K562 (cell line): ENCODE results near the gene NMNAT3. TPM values are rescaled to one million over a fixed set of nuclear protein-coding genes. Genes with fewer than 3 reads are reported as not detected.
A peak's percentile ranks its signal among the peaks of the same experiment; 100 is the strongest.

Experiments used
- ATAC-seq: fragments of 200-7000 bp; cut with Tn5 transposase; 3 replicates; pipeline ENCODE4 v1.9.1; 2020; ENCODE audit warnings: moderate library complexity
- BruUV-seq: library from RNA; stranded (reverse); fragments of 400-500 nt; replicated peaks from 2 replicates; lab custom pipeline; 2021; lab: Mats Ljungman, UMichigan
- CTCF ChIA-PET: fragments of 300-600 bp; formaldehyde crosslinking; extraction: SDS; loops from one replicate; lab custom pipeline; 2021; ENCODE audit warnings: low intra/inter-chr PET ratio; lab: Yijun Ruan, JAX
- POLR2A ChIA-PET: fragments of 300-600, 350-650 bp; sonication (Branson Sonifier 250); formaldehyde crosslinking; extraction: SDS; loops from one replicate; lab custom pipeline; 2021; ENCODE audit warnings: antibody characterized with exemption, inconsistent platforms; lab: Yijun Ruan, JAX
- DNase-seq, 4 experiments: peaks; one replicate each; pipeline versions ENCODE4 v3.0.0 to v3.0.0-alpha.2; 2011 to 2018; ENCODE audit warnings: low spot score in 3 of 4, mixed read lengths in 3 of 4; ENCODE audit errors: extremely low read depth in 1 of 4
- FAIRE-seq: peaks from 2 replicates; lab custom pipeline; 2011; peaks lifted over from hg19 to GRCh38; lab: Jason Lieb, UNC
- H2AFZ ChIP-seq: 2 replicates; pipeline ENCODE4 v1.6.0; 2011; ENCODE audit warnings: low read depth, low read length, control low read depth, inconsistent platforms
- H3K27ac ChIP-seq: fragments of 200-600 bp; 3 replicates; pipeline ENCODE4 v1.8.0; 2011; ENCODE audit warnings: low read depth, mild to moderate bottlenecking, control low read depth, inconsistent platforms, low read length, moderate library complexity, mixed read lengths; ENCODE audit errors: extremely low read depth
- H3K27me3 ChIP-seq, 2 experiments: fragments of 300-600 bp in 1 of 2; 2 replicates in 1 of 2; 3 replicates in 1 of 2; pipeline versions ENCODE4 v1.6.0 to v1.8.0; 2011; ENCODE audit warnings: inconsistent platforms in 2 of 2, low read length in 2 of 2, mild to moderate bottlenecking in 1 of 2, mixed read lengths in 1 of 2, moderate library complexity in 1 of 2; ENCODE audit not compliant: control insufficient read depth in 2 of 2, insufficient read depth in 2 of 2
- H3K36me3 ChIP-seq: fragments of 300-600 bp; 3 replicates; pipeline ENCODE4 v1.8.0; 2011; ENCODE audit warnings: mild to moderate bottlenecking, low read length, inconsistent platforms; ENCODE audit not compliant: control insufficient read depth, insufficient read depth
- H3K4me1 ChIP-seq, 2 experiments: fragments of 200-600 bp in 1 of 2; replicated peaks in 1 of 2; 2 replicates in 1 of 2; 3 replicates in 1 of 2; pipeline versions ENCODE4 v1.5.1 to v1.8.0; 2011; ENCODE audit warnings: inconsistent platforms in 2 of 2, low read length in 2 of 2, mild to moderate bottlenecking in 1 of 2, mixed read lengths in 1 of 2, moderate library complexity in 1 of 2; ENCODE audit not compliant: control insufficient read depth in 2 of 2, insufficient read depth in 2 of 2
- H3K4me2 ChIP-seq: 2 replicates; pipeline ENCODE4 v1.6.1; 2011; ENCODE audit warnings: low read length, control low read depth, inconsistent platforms, mixed read lengths; ENCODE audit not compliant: insufficient read depth
- H3K4me3 ChIP-seq: fragments of 200-600 bp; sonication (generic), shearing (Covaris generic); 2 replicates; pipeline ENCODE4 v1.5.1; 2016; ENCODE audit warnings: control low read depth, inconsistent platforms
- H3K79me2 ChIP-seq: fragments of 200-600 bp; 3 replicates; pipeline ENCODE4 v1.8.0; 2011; ENCODE audit warnings: low read length, inconsistent platforms; ENCODE audit not compliant: control insufficient read depth, insufficient read depth
- H3K9ac ChIP-seq, 2 experiments: 2 replicates each; pipeline versions ENCODE4 v1.6.0 to v1.6.1; 2011; ENCODE audit warnings: low read depth in 2 of 2, low read length in 2 of 2, control low read depth in 1 of 2, inconsistent platforms in 1 of 2, mild to moderate bottlenecking in 1 of 2, mixed read lengths in 1 of 2; ENCODE audit not compliant: insufficient read depth in 1 of 2
- H3K9me1 ChIP-seq: one replicate; pipeline ENCODE4 v1.6.0; 2011; ENCODE audit warnings: inconsistent platforms, mild to moderate bottlenecking, low read length, moderate library complexity; ENCODE audit not compliant: control insufficient read depth, insufficient read depth
- H3K9me3 ChIP-seq: replicated peaks from 2 replicates; pipeline ENCODE4 v1.5.1; 2011; ENCODE audit warnings: low read depth, low read length, inconsistent platforms; ENCODE audit not compliant: control insufficient read depth, insufficient read depth
- H4K20me1 ChIP-seq: replicated peaks from 2 replicates; pipeline ENCODE4 v1.6.1; 2011; ENCODE audit warnings: low read length, inconsistent platforms, mixed read lengths; ENCODE audit not compliant: control insufficient read depth, insufficient read depth
- BHLHE40 ChIP-seq: IDR thresholded peaks from 2 replicates; pipeline ENCODE4 v1.6.1; 2011; ENCODE audit warnings: low read length, improper control_type of control experiment
- BRD9 ChIP-seq: fragments of 450-650 bp; IDR thresholded peaks from 2 replicates; pipeline ENCODE4 v1.6.1; 2018; ENCODE audit warnings: low read depth; ENCODE audit not compliant: partially characterized antibody
- CBFA2T2 ChIP-seq: fragments of 450-650 bp; conservative IDR thresholded peaks from 2 replicates; pipeline ENCODE4 v1.6.1; 2017; ENCODE audit warnings: mild to moderate bottlenecking
- CBFA2T3 ChIP-seq: fragments of 450-650 bp; IDR thresholded peaks from 2 replicates; pipeline ENCODE4 v1.6.1; 2017
- FUS ChIP-seq: fragments of 200-400 bp; formaldehyde crosslinking; optimal IDR thresholded peaks from 2 replicates; pipeline ENCODE3; 2017; ENCODE audit warnings: low read depth, low read length
- HNRNPUL1 ChIP-seq: fragments of 200-400 bp; formaldehyde crosslinking; IDR thresholded peaks from 2 replicates; pipeline ENCODE4 v1.6.1; 2017; ENCODE audit warnings: low read length
- MXI1 ChIP-seq: IDR thresholded peaks from 2 replicates; pipeline ENCODE4 v1.6.1; 2011; ENCODE audit warnings: low read depth, mild to moderate bottlenecking, improper control_type of control experiment, low read length
- POLR2AphosphoS5 ChIP-seq: IDR thresholded peaks from 2 replicates; pipeline ENCODE4 v1.6.1; 2011; ENCODE audit warnings: mild to moderate bottlenecking, low read depth, low read length, moderate library complexity; ENCODE audit not compliant: control insufficient read depth, insufficient read depth
- SNRNP70 ChIP-seq: fragments of 200-400 bp; formaldehyde crosslinking; optimal IDR thresholded peaks from 2 replicates; pipeline ENCODE3; 2017; ENCODE audit warnings: low read depth, low read length
- ZNF121 ChIP-seq: sonication (generic); formaldehyde crosslinking; conservative IDR thresholded peaks from 2 replicates; pipeline ENCODE4 v1.8.0; 2022; ENCODE audit warnings: missing genetic modification reagents
- ZNF277 ChIP-seq: fragments of 250-450 bp; sonication (Bioruptor Pico); IDR thresholded peaks from 2 replicates; pipeline ENCODE4 v1.8.0; 2022; ENCODE audit warnings: inconsistent platforms, mild to moderate bottlenecking, moderate library complexity, borderline replicate concordance
- WGBS: fragments of 100-300 bp; shearing (Covaris generic); methylation state at CpG from one replicate; pipeline ENCODE4 v1.1.6; 2016; ENCODE audit warnings: low coverage, mixed read lengths; ENCODE audit not compliant: insufficient coverage; ENCODE audit errors: missing lambda C conversion rate; 5-methylcytosine and 5-hydroxymethylcytosine counted together
- in situ Hi-C: fragments of 300-500 bp; cut with MboI; formaldehyde crosslinking; loops from 4 replicates; pipeline ENCODE4 v1.15.0; 2018; ENCODE audit warnings: inconsistent platforms, mixed read lengths
- intact Hi-C: fragments of 100-400 bp; cut with micrococcal nuclease; formaldehyde crosslinking; loops from 2 replicates; pipeline ENCODE4 v1.14.2; 2022
- polyA plus RNA-seq, 8 experiments: library from polyadenylated mRNA; depleted of rRNA in 4 of 8; stranded (reverse) in 5 of 8; unstranded in 3 of 8; fragments of >200 nt; fragmentation: Nextera tagmentation in 2 of 8; fragmentation: Illumina TruSeq in 1 of 8; extraction: Ambion mirVana in 2 of 8; extraction: Trizol in 1 of 8; gene quantifications; 2 replicates each; pipeline versions ENCODE4 v1.2.1 to v1.2.3, GENCODE V29; 2011 to 2014; ENCODE audit warnings: inconsistent platforms in 1 of 8, missing spikeins in 1 of 8
- total RNA-seq, 7 experiments: library from RNA; depleted of rRNA in 6 of 7; stranded (reverse); fragments of >200 nt in 6 of 7; fragmentation: Illumina TruSeq in 2 of 7; extraction: Trizol in 2 of 7; gene quantifications; 2 replicates each; pipeline versions ENCODE4 v1.2.1 to v1.2.3, GENCODE V29; 2011 to 2021; ENCODE audit warnings: low replicate concordance in 1 of 7

The NMNAT3 gene
- total and polyA plus RNA-seq, 9 of the 15 experiments (the other 6 are each of a cell fraction or from before 2014, with no cell fraction given), result 2.3 to 12.5 (median 6.6) TPM

- intact Hi-C loops (loop anchor here (5.0 kb wide), 1 partner anchor 153 kb away; no protein-coding TSS in a partner anchor), in situ Hi-C loops (no loop called here)
- FAIRE-seq, result no peak
- 52% methylated on average over 2 of the region's 2 CpGs for WGBS
- no peaks in the 10 kb centered on the region for H3K27me3 ChIP-seq
- no peak overlapping the region for H3K9ac ChIP-seq
- no peaks in the 10 kb centered on the region for H3K9me3 ChIP-seq
- BruUV-seq, result no TSS peak
- peaks cover 7 to 9% of the 10 kb centered on the region in 2 experiments; a peak in 4 of 5 replicates for H3K4me1 ChIP-seq
- H3K79me2 ChIP-seq, result peaks cover 5% of the 10 kb centered on the region; the same call in 1 of the 3 replicates
- DNase-seq, result no peak
- no peak overlapping the region for H2AFZ ChIP-seq
- H3K9me1 ChIP-seq, result no peaks in the 10 kb centered on the region
- POLR2A ChIA-PET, result interaction anchor here (3.7 kb wide), 1 partner anchor 11 kb away, joined by 15 read pairs; no protein-coding TSS in a partner anchor
- H3K4me2 ChIP-seq, result no peak overlapping the region
- ATAC-seq, result no peak
- CTCF ChIA-PET, result no interaction called here
- H3K27ac ChIP-seq, result no peak overlapping the region
- no peak overlapping the region for H3K4me3 ChIP-seq
- TF ChIP-seq CBFA2T3, result peak; percentile 51
- no peak for TF ChIP-seq ZNF277 (CRISPR knock-in tag)
- no peak for TF ChIP-seq POLR2AphosphoS5
- TF ChIP-seq FUS, result no peak
- TF ChIP-seq HNRNPUL1, result no peak
- TF ChIP-seq MXI1, result no peak
- TF ChIP-seq BHLHE40, result no peak
- 0 out of 2 replicates have a peak, but pooled peaks have one; percentile 12 for TF ChIP-seq CBFA2T2
- no peak for TF ChIP-seq ZNF121 (CRISPR knock-in tag)
- TF ChIP-seq SNRNP70, result no peak
- TF ChIP-seq BRD9, result no peak
- H3K36me3 ChIP-seq, result no peaks in the 10 kb centered on the region
- no peaks in the 10 kb centered on the region for H4K20me1 ChIP-seq
Measured at GRCh38 chr3:139675327-139675726, 2.4 kb downstream of the NMNAT3 start.
